Suprapubic skin (tissue), 4 donors: ENCODE measurements around the gene SKA2.

Experiments
- CTCF ChIP-seq, 2 donors: fragments of 200-600 bp in 1 of 2; fragments of 450-650 bp in 1 of 2; sonication (generic) in 1 of 2; IDR thresholded peaks; one replicate each; pipeline ENCODE4 v1.5.1; 2016 to 2019; ENCODE audit warnings: antibody characterized with exemption in 2 of 2, mild to moderate bottlenecking in 1 of 2, moderate library complexity in 1 of 2
- EP300 ChIP-seq: sonication (generic); formaldehyde crosslinking; IDR thresholded peaks from one replicate; pipeline ENCODE4 v1.6.1; 2017; ENCODE audit warnings: antibody characterized with exemption
- POLR2A ChIP-seq, 2 donors: fragments of 450-650 bp; IDR thresholded peaks; one replicate each; pipeline ENCODE4 v1.6.1; 2017; ENCODE audit warnings: antibody characterized with exemption in 2 of 2, mild to moderate bottlenecking in 2 of 2, moderate library complexity in 2 of 2
- POLR2AphosphoS5 ChIP-seq, 3 donors: sonication (generic); formaldehyde crosslinking; IDR thresholded peaks; one replicate each; pipeline ENCODE4 v1.6.1; 2017; ENCODE audit warnings: antibody characterized with exemption in 3 of 3

GRCh38 chr17:59110973-59111372 lies 44.0 kb downstream of the SKA2 start:
- TF ChIP-seq CTCF (IDR thresholded peaks at IDR 0.05): no peak
- no peak for TF ChIP-seq EP300
- no peak for TF ChIP-seq POLR2AphosphoS5 (IDR thresholded peaks at IDR 0.05)
- TF ChIP-seq POLR2A (IDR thresholded peaks at IDR 0.05): no peak
